Erythroblast (primary cell): ENCODE measurements around the gene ADGRV1.

Experiments
- GATA1 ChIP-seq: IDR thresholded peaks from 2 replicates; pipeline ENCODE4 v1.6.1; 2011; ENCODE audit warnings: low read depth, mild to moderate bottlenecking, control low read depth, low read length, moderate library complexity
- POLR2A ChIP-seq: IDR thresholded peaks from 2 replicates; pipeline ENCODE4 v1.6.1; 2011; ENCODE audit warnings: mild to moderate bottlenecking, low read length

- TF ChIP-seq POLR2A (no peak), GATA1 (no peak)
Measured at GRCh38 chr5:91000743-91001142, 442.1 kb downstream of the ADGRV1 start.
